Coronary artery (tissue), 2 donors: Measurements from ENCODE around the gene KLHL6.

ENCODE experiments used
- DNase-seq: peaks from one replicate; pipeline ENCODE4 v3.0.0-alpha.2; 2017; ENCODE audit warnings: low spot score
- H3K27ac ChIP-seq, 2 donors: fragments of 200-600 bp; sonication (generic); one replicate each; pipeline ENCODE4 v1.5.1; 2016 to 2019
- H3K4me3 ChIP-seq: fragments of 200-600 bp; sonication (generic); 2 replicates; pipeline ENCODE4 v1.5.1; 2016; ENCODE audit warnings: mild to moderate bottlenecking, moderate library complexity
- CTCF ChIP-seq: fragments of 200-600 bp; sonication (generic); IDR thresholded peaks from one replicate; pipeline ENCODE4 v1.5.1; 2019; ENCODE audit warnings: antibody characterized with exemption

The KLHL6 gene

GRCh38 chr3:183438735-183439134 is 116.8 kb downstream of the KLHL6 start:
- H3K4me3 ChIP-seq = no peak overlapping the region
- no peak overlapping the region for H3K27ac ChIP-seq
- no peak for DNase-seq
- no peak for TF ChIP-seq CTCF

GRCh38 chr3:183437666-183438564 is 117.6 kb downstream of the KLHL6 start:
- H3K4me3 ChIP-seq = no peak overlapping the region
- TF ChIP-seq CTCF = no peak
- no peak for DNase-seq
- H3K27ac ChIP-seq = no peak overlapping the region
